Cardiac muscle cell (in vitro differentiated cells and primary cell): ENCODE data around the gene PFAS. TPM values are rescaled to one million over a fixed set of nuclear protein-coding genes. Genes with fewer than 3 reads are reported as not detected.
A peak's percentile ranks its signal among the peaks of the same experiment; 100 is the strongest.

ENCODE experiments used
- DNase-seq, 2 donors: peaks; one replicate each; pipeline versions ENCODE4 v3.0.0 to v3.0.0-alpha.2; 2010 to 2017; ENCODE audit warnings: low read depth in 1 of 2, low spot score in 1 of 2
- H3K27ac ChIP-seq: fragments of 200-600 bp; sonication (generic); 2 replicates; pipeline ENCODE4 v1.5.1; 2016
- H3K27me3 ChIP-seq: fragments of 200-600 bp; sonication (generic); 2 replicates; pipeline ENCODE4 v1.6.0; 2016; ENCODE audit warnings: control low read depth
- H3K36me3 ChIP-seq: fragments of 200-600 bp; sonication (generic); 2 replicates; pipeline ENCODE4 v1.5.1; 2016; ENCODE audit warnings: control low read depth
- H3K4me1 ChIP-seq: fragments of 200-600 bp; sonication (generic); 2 replicates; pipeline ENCODE4 v1.8.1; 2017; ENCODE audit warnings: low read depth, mild to moderate bottlenecking, mixed run types
- H3K4me3 ChIP-seq: fragments of 200-600 bp; sonication (generic); 2 replicates; pipeline ENCODE4 v1.5.1; 2016; ENCODE audit warnings: mild to moderate bottlenecking
- H3K9me3 ChIP-seq: fragments of 200-600 bp; sonication (generic); 2 replicates; pipeline ENCODE4 v1.5.1; 2017; ENCODE audit warnings: low read depth, mild to moderate bottlenecking, control low read depth
- CTCF ChIP-seq: IDR thresholded peaks from 2 replicates; pipeline ENCODE4 v1.5.1; 2012; ENCODE audit warnings: low read depth, mild to moderate bottlenecking, low read length
- polyA plus RNA-seq: library from polyadenylated mRNA; unstranded; fragments of >200 nt; fragmentation: Nextera tagmentation; extraction: Ambion mirVana; gene quantifications from 2 replicates; pipeline ENCODE4 v1.2.1, GENCODE V29; 2016
- total RNA-seq: library from RNA; depleted of rRNA; stranded (reverse); fragments of >200 nt; gene quantifications from 2 replicates; pipeline ENCODE4 v1.2.3, GENCODE V29; 2016

PFAS gene
- total and polyA plus RNA-seq, 2 experiments from 2014 or later = 48.2 to 62.5 TPM

- Histone ChIP-seq H3K9me3 (no peaks in the 10 kb centered on the region), H3K4me3 (no peak overlapping the region), H3K27me3 (no peaks in the 10 kb centered on the region), H3K27ac (no peak overlapping the region), H3K4me1 (peaks cover 7% of the 10 kb centered on the region), H3K36me3 (peaks cover 11% of the 10 kb centered on the region)
- TF ChIP-seq CTCF = peak; percentile 17
- peak; percentile 4 to 8 for DNase-seq
Observed at GRCh38 chr17:8253801-8254200, 4.7 kb downstream of the PFAS start.

GRCh38 chr17:8254881-8255280 is 5.8 kb downstream of the PFAS start:
- TF ChIP-seq CTCF = no peak
- H3K4me1 ChIP-seq = peaks cover 3% of the 10 kb centered on the region
- no peaks in the 10 kb centered on the region for H3K9me3 ChIP-seq

GRCh38 chr17:8255499-8255898 is 6.4 kb downstream of the PFAS start:
- TF ChIP-seq CTCF = peak; percentile 14
- Histone ChIP-seq H3K27ac (no peak overlapping the region), H3K36me3 (peaks cover 21% of the 10 kb centered on the region), H3K9me3 (no peaks in the 10 kb centered on the region), H3K4me3 (no peak overlapping the region), H3K4me1 (no peaks in the 10 kb centered on the region), H3K27me3 (no peaks in the 10 kb centered on the region)
- DNase-seq = no peak

More at GRCh38 chr17:8254881-8255280, 5.8 kb downstream of the PFAS start:
- Histone ChIP-seq H3K27me3 (no peaks in the 10 kb centered on the region), H3K4me3 (no peak overlapping the region), H3K27ac (no peak overlapping the region), H3K36me3 (peaks cover 16% of the 10 kb centered on the region)
- no peak for DNase-seq

DNA sequence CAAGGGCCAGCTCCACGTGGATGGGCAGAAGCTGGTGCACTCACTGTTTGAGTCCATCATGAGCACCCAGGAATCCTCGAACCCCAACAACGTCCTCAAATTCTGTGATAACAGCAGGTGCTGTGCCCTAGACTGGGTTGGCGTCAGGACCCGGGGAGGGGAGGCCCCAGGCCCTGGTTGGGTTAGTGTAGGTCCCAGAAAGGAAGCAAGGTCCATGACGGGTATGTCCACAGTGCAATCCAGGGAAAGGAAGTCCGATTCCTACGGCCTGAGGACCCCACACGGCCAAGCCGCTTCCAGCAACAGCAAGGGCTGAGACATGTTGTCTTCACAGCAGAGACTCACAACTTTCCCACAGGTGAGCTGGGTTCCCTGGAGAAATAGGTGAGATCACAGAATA is 7.2 kb downstream of the PFAS start:
- no peak for DNase-seq
- no peaks in the 10 kb centered on the region for H3K9me3 ChIP-seq
- TF ChIP-seq CTCF = no peak
- H3K27ac ChIP-seq = no peak overlapping the region
- H3K4me1 ChIP-seq = no peaks in the 10 kb centered on the region
- H3K4me3 ChIP-seq = no peak overlapping the region
- peaks cover 21% of the 10 kb centered on the region for H3K36me3 ChIP-seq
- H3K27me3 ChIP-seq = no peaks in the 10 kb centered on the region

DNA sequence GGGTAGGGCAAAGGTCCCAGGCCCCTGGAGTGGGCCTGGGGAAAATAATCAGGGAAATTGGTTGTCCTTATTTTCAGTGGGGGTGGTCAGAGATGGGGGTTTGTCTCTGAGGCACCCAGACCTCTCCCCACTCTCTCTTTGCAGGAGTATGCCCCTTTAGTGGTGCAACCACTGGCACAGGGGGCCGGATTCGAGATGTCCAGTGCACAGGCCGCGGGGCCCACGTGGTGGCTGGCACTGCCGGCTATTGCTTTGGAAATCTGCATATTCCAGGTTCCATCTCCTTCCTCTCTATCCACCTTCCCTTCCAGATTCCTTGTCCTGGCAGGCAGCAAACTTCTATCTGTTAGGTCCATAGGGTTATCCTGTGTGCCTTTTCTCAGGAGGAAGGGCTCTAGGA is 7.6 kb downstream of the PFAS start:
- peaks cover 21% of the 10 kb centered on the region for H3K36me3 ChIP-seq
- no peak for DNase-seq
- no peak overlapping the region for H3K27ac ChIP-seq
- no peaks in the 10 kb centered on the region for H3K9me3 ChIP-seq
- TF ChIP-seq CTCF = no peak
- H3K4me3 ChIP-seq = no peak overlapping the region
- no peaks in the 10 kb centered on the region for H3K27me3 ChIP-seq
- no peaks in the 10 kb centered on the region for H3K4me1 ChIP-seq

DNA sequence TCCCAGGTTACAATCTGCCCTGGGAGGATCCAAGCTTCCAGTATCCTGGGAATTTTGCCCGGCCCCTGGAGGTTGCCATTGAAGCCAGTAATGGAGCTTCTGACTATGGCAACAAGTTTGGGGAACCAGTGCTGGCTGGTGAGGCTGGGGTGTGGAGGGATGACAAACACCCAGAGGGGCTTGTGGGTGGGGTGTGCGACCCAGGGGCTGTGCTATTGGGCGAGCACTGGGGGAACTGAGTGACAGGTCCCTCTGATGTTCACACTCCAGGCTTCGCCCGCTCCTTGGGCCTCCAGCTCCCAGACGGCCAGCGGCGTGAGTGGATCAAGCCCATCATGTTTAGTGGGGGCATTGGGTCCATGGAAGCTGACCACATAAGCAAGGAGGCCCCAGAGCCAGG is 8.7 kb downstream of the PFAS start:
- Histone ChIP-seq H3K36me3 (peaks cover 26% of the 10 kb centered on the region), H3K27ac (no peak overlapping the region), H3K27me3 (no peaks in the 10 kb centered on the region), H3K4me1 (no peaks in the 10 kb centered on the region), H3K4me3 (no peak overlapping the region), H3K9me3 (no peaks in the 10 kb centered on the region)
- TF ChIP-seq CTCF = no peak
- no peak for DNase-seq
